Endothelial cell of umbilical vein (primary cell): Measurements from ENCODE around the gene LRRC10B. TPM values are rescaled to one million over a fixed set of nuclear protein-coding genes. Genes with fewer than 3 reads are reported as not detected.

ENCODE experiments used
- BruUV-seq: library from RNA; stranded (reverse); fragments of 400-500 nt; replicated peaks from 2 replicates; lab custom pipeline; 2021; lab: Mats Ljungman, UMichigan
- CTCF ChIA-PET: fragments of 300-600, 350-600 bp; sonication (Branson Sonifier 250); formaldehyde crosslinking; loops from one replicate; lab custom pipeline; 2021; ENCODE audit warnings: antibody characterized with exemption, inconsistent platforms; lab: Charles Lee
- POLR2A ChIA-PET: fragments of 300-600, 350-600 bp; sonication (Branson Sonifier 250); formaldehyde crosslinking; loops from one replicate; lab custom pipeline; 2021; ENCODE audit warnings: antibody characterized with exemption, inconsistent platforms; lab: Charles Lee
- DNase-seq: peaks from one replicate; pipeline ENCODE4 v3.0.0-alpha.2; 2011; ENCODE audit warnings: low read depth, low spot score
- FAIRE-seq: peaks from 2 replicates; lab custom pipeline; 2011; peaks lifted over from hg19 to GRCh38; lab: Jason Lieb, UNC
- H2AFZ ChIP-seq: 2 replicates; pipeline ENCODE4 v1.6.0; 2012; ENCODE audit warnings: low read depth, low read length, control low read depth, inconsistent platforms
- H3K27ac ChIP-seq: 2 replicates; pipeline ENCODE4 v1.5.1; 2011; ENCODE audit warnings: low read depth, mild to moderate bottlenecking, control low read depth, low read length, moderate library complexity; ENCODE audit not compliant: insufficient read depth
- H3K27me3 ChIP-seq, 2 experiments: 2 replicates each; pipeline versions ENCODE4 v1.6.0 to v1.6.1; 2011; ENCODE audit warnings: low read length in 2 of 2, mixed read lengths in 1 of 2; ENCODE audit not compliant: control insufficient read depth in 2 of 2, insufficient read depth in 2 of 2
- H3K36me3 ChIP-seq, 2 experiments: 2 replicates in 1 of 2; 3 replicates in 1 of 2; pipeline ENCODE4 v1.5.1; 2011; ENCODE audit warnings: low read length in 2 of 2, mild to moderate bottlenecking in 1 of 2, moderate library complexity in 1 of 2; ENCODE audit not compliant: control insufficient read depth in 2 of 2, insufficient read depth in 2 of 2; ENCODE audit errors: extremely low read depth in 1 of 2
- H3K4me1 ChIP-seq: 3 replicates; pipeline ENCODE4 v1.5.1; 2011; ENCODE audit warnings: mild to moderate bottlenecking, low read length; ENCODE audit not compliant: control insufficient read depth, insufficient read depth; ENCODE audit errors: extremely low read depth
- H3K4me2 ChIP-seq: 2 replicates; pipeline ENCODE4 v1.6.1; 2011; ENCODE audit warnings: low read length, control low read depth, mixed read lengths; ENCODE audit not compliant: insufficient read depth
- H3K4me3 ChIP-seq, 3 experiments: fragments of 200-600 bp in 1 of 3; sonication (generic), shearing (Covaris generic) in 1 of 3; replicated peaks in 1 of 3; 2 replicates each; pipeline ENCODE4 v1.5.1; 2011 to 2016; ENCODE audit warnings: control low read depth in 3 of 3, low read length in 3 of 3, mild to moderate bottlenecking in 2 of 3, inconsistent platforms in 1 of 3, low read depth in 1 of 3, moderate library complexity in 1 of 3; ENCODE audit not compliant: insufficient read depth in 1 of 3
- H3K79me2 ChIP-seq: 2 replicates; pipeline ENCODE4 v1.6.0; 2012; ENCODE audit warnings: low read length, inconsistent platforms; ENCODE audit not compliant: control insufficient read depth, insufficient read depth
- H3K9ac ChIP-seq: replicated peaks from 2 replicates; pipeline ENCODE3; 2011; ENCODE audit warnings: low read length, control low read depth; ENCODE audit not compliant: insufficient read depth; ENCODE audit errors: extremely low read depth
- H3K9me1 ChIP-seq: replicated peaks from 3 replicates; pipeline ENCODE4 v1.6.0; 2011; ENCODE audit warnings: mild to moderate bottlenecking, low read length; ENCODE audit not compliant: control insufficient read depth, insufficient read depth; ENCODE audit errors: extremely low read depth
- H3K9me3 ChIP-seq: replicated peaks from 2 replicates; pipeline ENCODE4 v1.5.1; 2012; ENCODE audit warnings: low read length, inconsistent platforms; ENCODE audit not compliant: control insufficient read depth, insufficient read depth
- H4K20me1 ChIP-seq: replicated peaks from 2 replicates; pipeline ENCODE3; 2011; ENCODE audit warnings: mild to moderate bottlenecking, low read length; ENCODE audit not compliant: control insufficient read depth, insufficient read depth; ENCODE audit errors: extremely low read depth
- EZH2 ChIP-seq: IDR thresholded peaks from 2 replicates; pipeline ENCODE4 v1.6.1; 2012; ENCODE audit warnings: borderline replicate concordance, low read depth, mild to moderate bottlenecking, moderate library complexity, low read length, inconsistent platforms; ENCODE audit not compliant: severe bottlenecking
- GATA2 ChIP-seq: IDR thresholded peaks from 2 replicates; pipeline ENCODE4 v1.7.0; 2011; ENCODE audit warnings: low read depth, mild to moderate bottlenecking, moderate library complexity, mixed read lengths, low read length; ENCODE audit not compliant: insufficient read length, insufficient read depth
- JUN ChIP-seq: IDR thresholded peaks from 2 replicates; pipeline ENCODE4 v1.6.1; 2011; ENCODE audit warnings: borderline replicate concordance, low read depth; ENCODE audit not compliant: insufficient read length, insufficient read depth
- POLR2A ChIP-seq: IDR thresholded peaks from 2 replicates; pipeline ENCODE4 v1.6.1; 2012; ENCODE audit warnings: low read depth, mild to moderate bottlenecking, control low read depth, low read length
- dilution Hi-C: fragments of 300-500 bp; cut with MboI; formaldehyde crosslinking; loops from one replicate; pipeline ENCODE4 v1.15.0; 2019; ENCODE audit warnings: low sequenced_read_pairs; ENCODE audit not compliant: extremely low pct_ligation_motif_present
- intact Hi-C: fragments of 100-400 bp; cut with micrococcal nuclease; formaldehyde crosslinking; loops from one replicate; pipeline ENCODE4 v1.10.0; 2022
- polyA plus RNA-seq, 4 experiments: library from polyadenylated mRNA; depleted of rRNA in 3 of 4; stranded (reverse) in 3 of 4; unstranded in 1 of 4; fragments of >200 nt; gene quantifications; 2 replicates each; pipeline versions ENCODE4 v1.2.1 to v1.2.3, GENCODE V29; 2011 to 2012; ENCODE audit warnings: missing spikeins in 1 of 4
- total RNA-seq: library from RNA; stranded (reverse); gene quantifications from 2 replicates; pipeline ENCODE4 v1.2.3, GENCODE V29; 2021
- TF ChIP-seq, protein P1 (sequence below): IDR thresholded peaks from 2 replicates; pipeline ENCODE4 v1.6.1; 2011; ENCODE audit not compliant: insufficient read depth, insufficient read length

Gene LRRC10B
- total and polyA plus RNA-seq, 2 donors (not counting 3 experiments of a cell fraction or from before 2014, with no cell fraction given), result not detected

DNA sequence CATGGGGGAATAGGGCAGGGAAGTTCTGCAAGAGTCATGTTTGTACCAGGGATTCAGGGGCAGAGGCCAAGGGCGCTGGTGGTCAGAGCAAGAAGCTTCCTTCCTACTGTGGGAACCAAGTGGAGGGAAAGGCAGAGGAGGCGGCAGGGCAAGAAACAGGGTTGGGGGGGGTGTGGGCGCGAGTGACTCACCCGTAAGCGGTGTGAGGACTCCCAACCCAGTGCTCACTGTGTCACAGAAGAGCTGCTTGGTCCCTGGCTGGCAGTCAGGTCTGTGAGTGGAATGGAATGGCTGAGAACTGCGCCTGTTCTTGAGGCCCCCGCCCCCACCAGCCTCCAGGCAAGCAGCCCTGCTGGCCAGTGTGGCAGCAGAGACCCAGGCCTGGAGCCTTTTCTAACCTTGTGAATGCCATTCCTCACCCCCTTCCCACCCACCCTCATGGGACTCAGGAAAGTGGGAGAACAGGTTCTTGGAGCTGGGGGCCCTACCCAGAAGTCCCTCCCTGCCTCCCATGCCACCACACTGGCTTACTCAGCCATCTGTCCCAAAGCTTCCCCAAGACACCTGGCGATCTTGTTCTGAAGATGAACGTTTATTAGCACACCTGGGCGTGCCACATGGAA is 4.7 kb downstream of the LRRC10B start:
- Histone ChIP-seq H3K36me3 (no peaks in the 10 kb centered on the region), H3K79me2 (no peaks in the 10 kb centered on the region), H3K27me3 (peaks cover 11 to 22% of the 10 kb centered on the region in 2 experiments), H3K4me2 (no peak overlapping the region), H3K4me1 (peaks cover 4% of the 10 kb centered on the region), H3K9me3 (no peaks in the 10 kb centered on the region), H2AFZ (no peak overlapping the region), H3K4me3 (no peak overlapping the region), H3K9ac (no peak overlapping the region), H3K27ac (no peak overlapping the region), H4K20me1 (no peaks in the 10 kb centered on the region), H3K9me1 (no peaks in the 10 kb centered on the region)
- dilution Hi-C loops, result no loop called here
- no peak for TF ChIP-seq GATA2
- no peak for TF ChIP-seq POLR2A
- TF ChIP-seq JUN, result no peak
- no peak for TF ChIP-seq EZH2
- TF ChIP-seq, protein P1, sequence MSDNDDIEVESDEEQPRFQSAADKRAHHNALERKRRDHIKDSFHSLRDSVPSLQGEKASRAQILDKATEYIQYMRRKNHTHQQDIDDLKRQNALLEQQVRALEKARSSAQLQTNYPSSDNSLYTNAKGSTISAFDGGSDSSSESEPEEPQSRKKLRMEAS, result no peak
- intact Hi-C loops, result no loop called here
- ChIA-PET POLR2A (no interaction called here), CTCF (interaction anchor here (1.2 to 9.0 kb wide), 2 partner anchors 18 to 66 kb away, joined by 3 to 229 read pairs; no protein-coding TSS in a partner anchor)
- no TSS peak for BruUV-seq
- FAIRE-seq (no peak), DNase-seq (no peak)
